CD4-positive, alpha-beta T cell (primary cell): ENCODE results near the gene RUNX1. TPM values are rescaled to one million over a fixed set of nuclear protein-coding genes. Genes with fewer than 3 reads are reported as not detected.
A peak's percentile ranks its signal among the peaks of the same experiment; 100 is the strongest.

Experiments
- ATAC-seq: fragments of 200-7000 bp; cut with Tn5 transposase; one replicate; pipeline ENCODE4 v1.10.0; 2022; ENCODE audit warnings: mild to moderate bottlenecking; ENCODE audit not compliant: poor library complexity
- CTCF ChIA-PET: fragments of 350-600 bp; sonication (Branson Sonifier 250); formaldehyde crosslinking; loops from one replicate; lab custom pipeline; 2021; ENCODE audit warnings: antibody characterized with exemption, inconsistent platforms; lab: Charles Lee
- POLR2A ChIA-PET: fragments of 350-600 bp; sonication (Branson Sonifier 250); formaldehyde crosslinking; loops from one replicate; lab custom pipeline; 2021; ENCODE audit warnings: antibody characterized with exemption, inconsistent platforms; lab: Charles Lee
- DNase-seq, 14 experiments: peaks; one replicate each; pipeline ENCODE4 v3.0.0-alpha.2; 2013 to 2020; ENCODE audit warnings: mixed read lengths in 2 of 14
- H3K27ac ChIP-seq, 2 donors: one replicate each; pipeline versions ENCODE4 v1.5.1 to v1.7.0; 2013; ENCODE audit warnings: low read length in 2 of 2, low read depth in 1 of 2, mild to moderate bottlenecking in 1 of 2
- H3K27me3 ChIP-seq, 2 experiments: 1 replicate in 1 of 2; 2 replicates in 1 of 2; pipeline versions ENCODE4 v1.6.1 to v1.7.0; 2013; ENCODE audit warnings: low read length in 2 of 2, control low read depth in 1 of 2, mild to moderate bottlenecking in 1 of 2, moderate library complexity in 1 of 2; ENCODE audit not compliant: insufficient read depth in 2 of 2, control insufficient read depth in 1 of 2
- H3K36me3 ChIP-seq: one replicate; pipeline ENCODE4 v1.6.1; 2013; ENCODE audit warnings: low read length, control low read depth; ENCODE audit not compliant: insufficient read depth
- H3K4me1 ChIP-seq: one replicate; pipeline ENCODE4 v1.6.1; 2013; ENCODE audit warnings: low read length, control low read depth; ENCODE audit not compliant: insufficient read depth
- H3K4me3 ChIP-seq: one replicate; pipeline ENCODE4 v1.5.1; 2013; ENCODE audit warnings: mild to moderate bottlenecking, low read length, moderate library complexity
- H3K9me3 ChIP-seq, 2 experiments: 1 replicate in 1 of 2; 2 replicates in 1 of 2; pipeline versions ENCODE4 v1.6.1 to v1.7.0; 2013; ENCODE audit warnings: low read length in 2 of 2, mild to moderate bottlenecking in 2 of 2, control low read depth in 1 of 2, moderate library complexity in 1 of 2; ENCODE audit not compliant: control insufficient read depth in 1 of 2, insufficient read depth in 1 of 2
- H3K27ac Mint-ChIP-seq: one replicate; pipeline ENCODE4 v1.8.0; 2020; ENCODE audit warnings: mixed read lengths
- H3K27me3 Mint-ChIP-seq: one replicate; pipeline ENCODE4 v1.8.0; 2021; ENCODE audit warnings: mixed read lengths
- H3K36me3 Mint-ChIP-seq: one replicate; pipeline ENCODE4 v1.8.0; 2021; ENCODE audit warnings: low read depth, mixed read lengths
- H3K4me1 Mint-ChIP-seq: one replicate; pipeline ENCODE4 v1.8.0; 2021; ENCODE audit warnings: low read depth, mixed read lengths
- H3K4me3 Mint-ChIP-seq: one replicate; pipeline ENCODE4 v1.8.0; 2020; ENCODE audit warnings: mild to moderate bottlenecking, mixed read lengths
- H3K9me3 Mint-ChIP-seq: one replicate; pipeline ENCODE4 v1.8.0; 2020; ENCODE audit warnings: mixed read lengths
- CTCF ChIP-seq: fragments of 200-600 bp; IDR thresholded peaks from one replicate; pipeline ENCODE4 v1.8.0; 2022; ENCODE audit warnings: antibody characterized with exemption, mild to moderate bottlenecking
- intact Hi-C, 2 experiments: fragments of 100-400 bp; cut with DNase I in 1 of 2; cut with micrococcal nuclease in 1 of 2; formaldehyde crosslinking; loops; one replicate each; pipeline versions ENCODE4 v1.15.1 to v1.9.0; 2023 to 2025; cut with DNase I, micrococcal nuclease
- total RNA-seq, 174 experiments: library from RNA in 2 of 174; stranded (reverse) in 2 of 174; gene quantifications; one replicate each; pipeline ENCODE4 v1.2.3 and lab custom pipeline; 2021 to 2026

RUNX1 gene
- total RNA-seq, 2 experiments from 2014 or later: 71.7 to 74.3 TPM

- Mint-ChIP-seq H3K27me3 (no peaks in the 10 kb centered on the region), H3K4me3 (peak overlapping the region; percentile 20), H3K9me3 (no peaks in the 10 kb centered on the region), H3K27ac (peak overlapping the region; percentile 99), H3K36me3 (peaks cover 10% of the 10 kb centered on the region), H3K4me1 (peaks cover 87% of the 10 kb centered on the region)
- H3K36me3 ChIP-seq: peaks cover under 1% of the 10 kb centered on the region
- intact Hi-C loops: loop anchor here in 1 of 2 experiments (5.0 kb wide), 1 partner anchor 55 kb away; no protein-coding TSS in a partner anchor
- H3K4me1 ChIP-seq: peaks cover 48% of the 10 kb centered on the region
- CTCF ChIA-PET: interaction anchor here (1.2 to 2.1 kb wide), 3 partner anchors 42 to 56 kb away, joined by 3 to 9 read pairs (median 4); no protein-coding TSS in a partner anchor
- no peaks in the 10 kb centered on the region for H3K9me3 ChIP-seq
- ATAC-seq (no peak), DNase-seq (peak in 1 of 14 experiments; percentile 47)
- POLR2A ChIA-PET: interaction anchor here (0.8 to 5.3 kb wide), 3 partner anchors 42 to 94 kb away, joined by 3 to 31 read pairs (median 3); no protein-coding TSS in a partner anchor
- no peak for TF ChIP-seq CTCF
- H3K27ac ChIP-seq: peak overlapping the region in 1 of 2 donors; percentile 75
- no peak overlapping the region for H3K4me3 ChIP-seq
- H3K27me3 ChIP-seq: no peaks in the 10 kb centered on the region
Measured at GRCh38 chr21:34932233-34932632, 116.9 kb downstream of the RUNX1 start.

GRCh38 chr21:34930971-34931370 lies 118.1 kb downstream of the RUNX1 start:
- Histone ChIP-seq H3K4me1 (peaks cover 43% of the 10 kb centered on the region), H3K27ac (no peak overlapping the region), H3K4me3 (no peak overlapping the region), H3K27me3 (no peaks in the 10 kb centered on the region), H3K36me3 (peaks cover 7% of the 10 kb centered on the region), H3K9me3 (no peaks in the 10 kb centered on the region)
- no peak overlapping the region for H3K4me3 Mint-ChIP-seq
- no peaks in the 10 kb centered on the region for H3K27me3 Mint-ChIP-seq
- ATAC-seq (no peak), DNase-seq (no peak)
- no peak for TF ChIP-seq CTCF
- ChIA-PET CTCF (no interaction called here), POLR2A (interaction anchor here (1.1 kb wide), 1 partner anchor 95 kb away, joined by 3 read pairs; no protein-coding TSS in a partner anchor)
- peaks cover 19% of the 10 kb centered on the region for H3K36me3 Mint-ChIP-seq
- peaks cover 85% of the 10 kb centered on the region for H3K4me1 Mint-ChIP-seq
- H3K27ac Mint-ChIP-seq: peak overlapping the region; percentile 31
- H3K9me3 Mint-ChIP-seq: no peaks in the 10 kb centered on the region
- intact Hi-C loops: loop anchor here in 1 of 2 experiments (5.0 kb wide), 1 partner anchor 56 kb away; no protein-coding TSS in a partner anchor

- Histone ChIP-seq H3K27me3 (no peaks in the 10 kb centered on the region), H3K4me3 (no peak overlapping the region), H3K4me1 (peaks cover 33% of the 10 kb centered on the region), H3K27ac (no peak overlapping the region), H3K36me3 (peaks cover 15% of the 10 kb centered on the region), H3K9me3 (no peaks in the 10 kb centered on the region)
- H3K36me3 Mint-ChIP-seq: peaks cover 42% of the 10 kb centered on the region
- ATAC-seq: no peak
- ChIA-PET POLR2A (no interaction called here), CTCF (interaction anchor here (1.2 to 2.6 kb wide), 5 partner anchors 27 to 122 kb away, joined by 3 to 8 read pairs (median 4); no protein-coding TSS in a partner anchor)
- intact Hi-C loops: loop anchor here in 1 of 2 experiments (5.0 kb wide), 1 partner anchor 34 kb away; no protein-coding TSS in a partner anchor
- peaks cover 2% of the 10 kb centered on the region for H3K9me3 Mint-ChIP-seq
- no peak for TF ChIP-seq CTCF
- no peak overlapping the region for H3K4me3 Mint-ChIP-seq
- no peak for DNase-seq
- H3K4me1 Mint-ChIP-seq: peaks cover 84% of the 10 kb centered on the region
- H3K27me3 Mint-ChIP-seq: no peaks in the 10 kb centered on the region
- no peak overlapping the region for H3K27ac Mint-ChIP-seq
Measured at GRCh38 chr21:34928637-34929036, 120.5 kb downstream of the RUNX1 start.
